ENCODE results near the gene RNF112. TPM values are rescaled to one million over a fixed set of nuclear protein-coding genes. Genes with fewer than 3 reads are reported as not detected.

RNF112 gene, protein sequence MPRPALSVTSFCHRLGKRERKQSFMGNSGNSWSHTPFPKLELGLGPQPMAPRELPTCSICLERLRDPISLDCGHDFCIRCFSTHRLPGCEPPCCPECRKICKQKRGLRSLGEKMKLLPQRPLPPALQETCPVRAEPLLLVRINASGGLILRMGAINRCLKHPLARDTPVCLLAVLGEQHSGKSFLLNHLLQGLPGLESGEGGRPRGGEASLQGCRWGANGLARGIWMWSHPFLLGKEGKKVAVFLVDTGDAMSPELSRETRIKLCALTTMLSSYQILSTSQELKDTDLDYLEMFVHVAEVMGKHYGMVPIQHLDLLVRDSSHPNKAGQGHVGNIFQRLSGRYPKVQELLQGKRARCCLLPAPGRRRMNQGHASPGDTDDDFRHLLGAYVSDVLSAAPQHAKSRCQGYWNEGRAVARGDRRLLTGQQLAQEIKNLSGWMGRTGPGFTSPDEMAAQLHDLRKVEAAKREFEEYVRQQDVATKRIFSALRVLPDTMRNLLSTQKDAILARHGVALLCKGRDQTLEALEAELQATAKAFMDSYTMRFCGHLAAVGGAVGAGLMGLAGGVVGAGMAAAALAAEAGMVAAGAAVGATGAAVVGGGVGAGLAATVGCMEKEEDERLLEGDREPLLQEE
- 0.84 and 1.2 TPM in 2 replicates for total RNA-seq
- long read RNA-seq: 0 reads

DNA sequence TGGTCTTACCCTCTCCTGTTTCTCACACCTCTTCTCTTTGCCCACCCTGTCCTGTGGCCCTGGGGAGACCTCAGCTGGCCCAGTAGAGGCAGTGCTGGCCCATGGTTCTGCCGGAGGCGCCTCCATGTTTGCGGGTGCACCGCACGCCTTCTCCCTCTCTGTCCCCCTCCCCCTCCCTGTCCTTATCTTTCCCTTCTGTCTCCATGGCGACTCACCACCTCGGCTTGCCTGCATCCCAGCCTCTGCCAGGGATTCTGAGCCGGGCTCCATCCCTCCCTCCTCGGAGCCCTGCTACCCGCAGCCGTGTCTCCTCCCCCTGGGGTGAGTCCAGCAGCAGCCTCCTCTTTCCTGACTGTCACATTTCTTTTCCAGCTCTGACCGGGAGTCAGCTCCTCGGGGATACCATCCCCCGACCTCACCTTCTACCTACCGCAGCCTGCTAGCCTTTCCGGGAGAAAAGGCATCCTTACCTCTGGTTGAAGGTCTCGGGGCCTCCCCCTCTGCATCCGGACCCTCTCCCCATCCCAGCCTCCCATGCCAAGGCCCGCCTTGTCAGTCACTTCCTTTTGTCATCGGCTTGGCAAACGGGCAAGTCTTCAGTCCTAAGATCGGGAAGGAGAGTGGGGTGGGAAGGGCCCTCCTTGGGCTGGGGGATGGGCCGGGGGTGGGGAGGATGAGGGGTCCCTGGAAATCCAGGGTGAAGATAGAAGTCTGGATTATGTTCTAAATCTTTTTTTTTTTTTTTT, at the start of gene RNF112:
RNF112 (plus strand) TSS at position 358 of the 746 bp plus-strand sequence; CDS start at position 535, 177 bp downstream.
- Mint-ChIP-seq H3K4me3 (no peak within 1 kb of the TSS), H3K27ac (ENCODE audit: unreplicated experiment) (peak within 1 kb of the TSS; percentile 69), H3K9me3 (no peaks in the 10 kb centered on the region), H3K36me3 (ENCODE audit: low read depth) (no peaks in the 10 kb centered on the region), H3K4me1 (no peaks in the 10 kb centered on the region), H3K27me3 (ENCODE audit: low read depth) (peaks cover 3% of the 10 kb centered on the region)
- no peak for DNase-seq (ENCODE audit: low read depth, low spot score)
- TF ChIP-seq, protein P1, sequence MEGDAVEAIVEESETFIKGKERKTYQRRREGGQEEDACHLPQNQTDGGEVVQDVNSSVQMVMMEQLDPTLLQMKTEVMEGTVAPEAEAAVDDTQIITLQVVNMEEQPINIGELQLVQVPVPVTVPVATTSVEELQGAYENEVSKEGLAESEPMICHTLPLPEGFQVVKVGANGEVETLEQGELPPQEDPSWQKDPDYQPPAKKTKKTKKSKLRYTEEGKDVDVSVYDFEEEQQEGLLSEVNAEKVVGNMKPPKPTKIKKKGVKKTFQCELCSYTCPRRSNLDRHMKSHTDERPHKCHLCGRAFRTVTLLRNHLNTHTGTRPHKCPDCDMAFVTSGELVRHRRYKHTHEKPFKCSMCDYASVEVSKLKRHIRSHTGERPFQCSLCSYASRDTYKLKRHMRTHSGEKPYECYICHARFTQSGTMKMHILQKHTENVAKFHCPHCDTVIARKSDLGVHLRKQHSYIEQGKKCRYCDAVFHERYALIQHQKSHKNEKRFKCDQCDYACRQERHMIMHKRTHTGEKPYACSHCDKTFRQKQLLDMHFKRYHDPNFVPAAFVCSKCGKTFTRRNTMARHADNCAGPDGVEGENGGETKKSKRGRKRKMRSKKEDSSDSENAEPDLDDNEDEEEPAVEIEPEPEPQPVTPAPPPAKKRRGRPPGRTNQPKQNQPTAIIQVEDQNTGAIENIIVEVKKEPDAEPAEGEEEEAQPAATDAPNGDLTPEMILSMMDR (conservative IDR thresholded peaks at IDR 0.05): no peak

DNA sequence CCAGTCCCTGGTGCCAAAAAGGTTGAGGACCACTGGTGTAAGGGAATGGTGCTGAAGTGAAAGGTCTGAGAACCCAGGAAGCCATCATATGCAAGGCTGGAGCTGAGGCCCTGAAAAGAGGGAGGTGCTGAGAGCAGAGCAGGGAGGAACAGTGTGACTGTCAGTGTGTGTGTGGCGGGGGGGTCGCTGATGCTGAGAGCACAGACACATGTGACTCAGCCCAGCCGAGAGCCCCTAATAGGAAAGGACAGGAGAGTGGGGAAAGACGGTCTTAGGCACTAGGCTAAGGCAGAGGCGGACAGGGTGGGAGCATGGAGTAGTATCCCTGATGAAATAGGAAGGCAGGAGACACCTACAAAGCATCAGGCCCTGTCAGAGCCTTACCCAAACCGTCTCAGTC, 49.7 kb upstream of the RNF112 start:
- TF ChIP-seq, protein P1 (conservative IDR thresholded peaks at IDR 0.05): no peak
- no peaks in the 10 kb centered on the region for H3K36me3 Mint-ChIP-seq (ENCODE audit: low read depth)
- H3K4me3 Mint-ChIP-seq: peak overlapping the region; percentile 91
- H3K9me3 Mint-ChIP-seq: no peaks in the 10 kb centered on the region
- H3K27ac Mint-ChIP-seq (ENCODE audit: unreplicated experiment): peak overlapping the region; percentile 75
- peaks cover 16% of the 10 kb centered on the region for H3K4me1 Mint-ChIP-seq
- DNase-seq (ENCODE audit: low read depth, low spot score): no peak
- peaks cover 3% of the 10 kb centered on the region for H3K27me3 Mint-ChIP-seq (ENCODE audit: low read depth)

DNA sequence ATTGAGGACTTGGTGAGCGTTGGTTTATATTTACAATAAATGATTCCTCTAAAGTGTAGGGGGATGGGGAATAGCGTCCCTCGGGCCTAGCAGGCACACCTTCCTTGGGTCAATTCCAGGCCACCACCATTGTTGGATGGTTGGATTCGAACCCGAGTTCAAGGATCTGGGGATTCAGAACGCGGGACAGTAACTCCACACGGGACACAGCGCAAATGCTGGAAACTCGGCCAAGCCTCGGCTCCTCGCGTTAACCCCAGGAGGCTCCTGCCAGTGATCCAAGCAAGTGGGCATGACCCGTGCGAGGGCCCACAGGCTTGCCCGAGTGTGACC, 49.1 kb upstream of the RNF112 start:
- TF ChIP-seq, protein P1 (conservative IDR thresholded peaks at IDR 0.05): no peak
- H3K9me3 Mint-ChIP-seq: no peaks in the 10 kb centered on the region
- peak overlapping the region; percentile 91 for H3K4me3 Mint-ChIP-seq
- H3K4me1 Mint-ChIP-seq: peaks cover 16% of the 10 kb centered on the region
- H3K27ac Mint-ChIP-seq (ENCODE audit: unreplicated experiment): no peak overlapping the region
- DNase-seq (ENCODE audit: low read depth, low spot score): no peak
- peaks cover 3% of the 10 kb centered on the region for H3K27me3 Mint-ChIP-seq (ENCODE audit: low read depth)
- no peaks in the 10 kb centered on the region for H3K36me3 Mint-ChIP-seq (ENCODE audit: low read depth)

DNA sequence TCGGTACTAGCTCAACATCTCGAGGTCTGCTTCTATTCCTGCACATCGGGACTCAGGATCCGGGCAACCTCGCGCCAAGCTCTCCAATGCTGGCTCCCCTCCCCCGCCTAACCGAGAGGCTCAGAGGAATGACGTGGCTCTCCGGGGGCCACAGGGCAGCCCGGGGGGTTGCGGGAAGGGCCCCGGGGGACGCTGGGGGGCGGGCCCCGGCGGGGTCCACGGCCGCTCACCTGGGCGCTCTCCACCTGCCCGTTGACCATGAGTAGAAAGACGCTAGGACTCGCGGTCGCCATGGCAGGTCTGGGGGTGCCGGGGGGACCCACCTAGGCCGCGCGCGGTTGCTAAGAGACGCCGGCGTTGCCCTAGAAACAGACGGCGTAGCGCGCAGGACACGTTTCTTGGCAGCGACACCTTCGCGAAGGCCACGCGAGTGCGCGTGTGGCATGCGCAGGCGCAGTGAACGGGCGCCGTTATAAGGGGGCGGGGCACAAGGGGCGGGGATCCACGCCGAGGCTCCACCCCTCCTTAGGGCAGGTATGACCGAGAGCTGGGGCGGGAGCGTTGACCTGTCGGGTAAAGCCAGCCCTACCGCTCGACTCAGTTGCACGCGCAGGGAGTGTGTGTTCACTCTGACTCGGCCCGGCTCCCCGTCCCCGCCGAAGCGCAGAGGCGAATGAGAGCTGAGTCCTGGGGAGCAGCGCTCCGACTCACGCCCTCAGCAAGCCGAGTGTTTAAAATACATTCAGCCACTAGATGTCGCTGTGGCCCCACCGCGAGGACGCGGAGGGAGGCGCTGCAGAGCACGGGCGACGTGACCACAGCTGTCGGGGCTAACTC, 48.5 kb upstream of the RNF112 start, which contains the start of gene B9D1:
B9D1 (minus strand) TSS at position 447 of the 837 bp plus-strand sequence; CDS start at position 293, 154 bp downstream.
- Mint-ChIP-seq H3K9me3 (no peaks in the 10 kb centered on the region), H3K36me3 (ENCODE audit: low read depth) (no peaks in the 10 kb centered on the region), H3K4me3 (peak within 1 kb of the TSS; percentile 97), H3K27ac (ENCODE audit: unreplicated experiment) (peak within 1 kb of the TSS; percentile 90), H3K4me1 (peaks cover 16% of the 10 kb centered on the region), H3K27me3 (ENCODE audit: low read depth) (peaks cover 3% of the 10 kb centered on the region)
- TF ChIP-seq, protein P1 (conservative IDR thresholded peaks at IDR 0.05): peak; percentile 99
- DNase-seq (ENCODE audit: low read depth, low spot score): peak; percentile 97

DNA sequence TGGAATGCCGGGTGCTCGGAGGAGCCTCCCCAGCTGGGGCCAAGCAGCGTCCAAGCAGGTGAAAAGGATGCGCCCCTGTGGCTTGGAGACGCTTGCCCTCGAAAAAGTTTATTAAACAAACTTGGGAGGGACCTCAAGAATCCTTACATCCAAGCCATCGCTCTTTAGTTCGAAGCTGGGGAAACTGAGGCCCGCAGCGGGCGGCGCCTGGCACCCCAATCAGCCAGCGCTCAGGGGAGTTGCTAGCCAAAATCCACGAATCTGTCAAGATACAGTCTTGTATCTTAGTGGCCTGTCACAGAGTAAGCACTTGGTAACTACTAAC, 48.0 kb upstream of the RNF112 start:
- H3K4me3 Mint-ChIP-seq: peak overlapping the region; percentile 97
- H3K27ac Mint-ChIP-seq (ENCODE audit: unreplicated experiment): no peak overlapping the region
- H3K9me3 Mint-ChIP-seq: no peaks in the 10 kb centered on the region
- peaks cover 3% of the 10 kb centered on the region for H3K27me3 Mint-ChIP-seq (ENCODE audit: low read depth)
- TF ChIP-seq, protein P1 (conservative IDR thresholded peaks at IDR 0.05): no peak
- DNase-seq (ENCODE audit: low read depth, low spot score): no peak
- H3K36me3 Mint-ChIP-seq (ENCODE audit: low read depth): no peaks in the 10 kb centered on the region
- peaks cover 16% of the 10 kb centered on the region for H3K4me1 Mint-ChIP-seq

Data from neural crest cell (in vitro differentiated cells).